Body of pancreas (tissue), 4 donors: Measurements from ENCODE around the gene ATP8A2. TPM values are rescaled to one million over a fixed set of nuclear protein-coding genes. Genes with fewer than 3 reads are reported as not detected.

Experiments used
- ATAC-seq: fragments of 150-250 bp; one replicate; pipeline ENCODE4 v1.9.1; 2016
- DNase-seq, 4 donors: peaks; one replicate each; pipeline ENCODE4 v3.0.0-alpha.2; 2019
- H3K27ac ChIP-seq, 4 donors: fragments of 200-600 bp; sonication (generic); 1 replicate in 3 of 4; 2 replicates in 1 of 4; pipeline versions ENCODE4 v1.5.1 to v1.6.1; 2016 to 2019; ENCODE audit warnings: mild to moderate bottlenecking in 1 of 4, mixed read lengths in 1 of 4, moderate library complexity in 1 of 4
- H3K27me3 ChIP-seq, 2 donors: fragments of 200-600 bp; sonication (generic); one replicate each; pipeline ENCODE4 v1.6.0; 2016; ENCODE audit warnings: mild to moderate bottlenecking in 1 of 2
- H3K36me3 ChIP-seq, 2 donors: fragments of 200-600 bp; sonication (generic); replicated peaks in 1 of 2; 2 replicates each; pipeline ENCODE4 v1.5.1; 2016; ENCODE audit warnings: low read depth in 2 of 2; ENCODE audit not compliant: insufficient read depth in 1 of 2
- H3K4me1 ChIP-seq: fragments of 200-600 bp; sonication (generic); one replicate; pipeline ENCODE4 v1.6.0; 2016
- H3K4me3 ChIP-seq, 2 donors: fragments of 200-600 bp; sonication (generic); 1 replicate in 1 of 2; 2 replicates in 1 of 2; pipeline ENCODE4 v1.5.1; 2016 to 2019
- H3K9me3 ChIP-seq, 3 donors: fragments of 200-600 bp; sonication (generic); 1 replicate in 2 of 3; 2 replicates in 1 of 3; pipeline ENCODE4 v1.5.1; 2016
- CTCF ChIP-seq, 7 experiments: fragments of 450-650 bp in 4 of 7; fragments of 200-600 bp in 3 of 7; sonication (generic) in 3 of 7; IDR thresholded peaks; one replicate each; pipeline ENCODE4 v1.5.1; 2016 to 2019; ENCODE audit warnings: antibody characterized with exemption in 7 of 7
- POLR2A ChIP-seq, 3 donors: fragments of 450-650 bp; IDR thresholded peaks; one replicate each; pipeline ENCODE4 v1.6.1; 2016; ENCODE audit warnings: antibody characterized with exemption in 3 of 3, mild to moderate bottlenecking in 2 of 3
- WGBS, 2 donors: methylation state at CpG; one replicate each; pipeline ENCODE4 v1.1.5; 2017; 5-methylcytosine and 5-hydroxymethylcytosine counted together
- intact Hi-C: fragments of 100-400 bp; cut with DNase I; formaldehyde crosslinking; loops from one replicate; pipeline ENCODE4 v1.15.1; 2023
- total RNA-seq, 2 donors: library from RNA; depleted of rRNA; stranded (reverse); fragments of >200 nt; gene quantifications; one replicate each; pipeline ENCODE4 v1.1.0, GENCODE V29; 2016

ATP8A2 gene
- total RNA-seq, 2 donors from 2014 or later: under 0.01 TPM; not detected in 1

- Histone ChIP-seq H3K4me1 (peaks cover 3% of the 10 kb centered on the region), H3K27me3 (peaks cover 0 to 6% of the 10 kb centered on the region in 2 donors)
- DNase-seq: no peak
These were observed 97.4 kb downstream of the ATP8A2 start for GRCh38 chr13:25469169-25469525.

GRCh38 chr13:25473864-25474263 is 102.1 kb downstream of the ATP8A2 start:
- WGBS, 2 donors: 21 to 49% methylated on average over 2 of the region's 2 CpGs
- intact Hi-C loops: no loop called here
- Histone ChIP-seq H3K27me3 (peaks cover 0 to 6% of the 10 kb centered on the region in 2 donors), H3K4me1 (peaks cover 2% of the 10 kb centered on the region), H3K36me3 (no peaks in the 10 kb centered on the region), H3K4me3 (no peak overlapping the region), H3K9me3 (no peaks in the 10 kb centered on the region), H3K27ac (no peak overlapping the region)
- no peak for ATAC-seq
- no peak for DNase-seq
- no peak for TF ChIP-seq CTCF (IDR thresholded peaks at IDR 0.05)
- no peak for TF ChIP-seq POLR2A (IDR thresholded peaks at IDR 0.05)

More at GRCh38 chr13:25469169-25469525, 97.4 kb downstream of the ATP8A2 start:
- intact Hi-C loops: no loop called here
- Histone ChIP-seq H3K4me3 (no peak overlapping the region), H3K36me3 (no peaks in the 10 kb centered on the region), H3K9me3 (no peaks in the 10 kb centered on the region), H3K27ac (no peak overlapping the region)
- ATAC-seq: no peak
- TF ChIP-seq POLR2A (IDR thresholded peaks at IDR 0.05) (no peak), CTCF (IDR thresholded peaks at IDR 0.05) (no peak)
- WGBS, 2 donors: 5 to 12% methylated on average over 9 to 20 of the region's 20 CpGs

- no peak overlapping the region for H3K27ac ChIP-seq
- WGBS, 2 donors: 20 to 28% methylated on average over 1 of the region's 1 CpG
- ATAC-seq: no peak
These were observed 106.4 kb downstream of the ATP8A2 start for GRCh38 chr13:25478186-25478585.

GRCh38 chr13:25489238-25489637 is 117.5 kb downstream of the ATP8A2 start:
- DNase-seq: no peak
- intact Hi-C loops: no loop called here
- H3K4me3 ChIP-seq: no peak overlapping the region
- H3K36me3 ChIP-seq: no peaks in the 10 kb centered on the region
- TF ChIP-seq POLR2A (IDR thresholded peaks at IDR 0.05) (no peak), CTCF (IDR thresholded peaks at IDR 0.05) (no peak)
- no peak overlapping the region for H3K27ac ChIP-seq
- H3K27me3 ChIP-seq: no peaks in the 10 kb centered on the region
- H3K9me3 ChIP-seq: no peaks in the 10 kb centered on the region
- no peak for ATAC-seq
- no peaks in the 10 kb centered on the region for H3K4me1 ChIP-seq
- WGBS, 2 donors: 28 to 36% methylated on average over 12 of the region's 12 CpGs

More at GRCh38 chr13:25478186-25478585, 106.4 kb downstream of the ATP8A2 start:
- no peaks in the 10 kb centered on the region for H3K36me3 ChIP-seq
- H3K9me3 ChIP-seq: no peaks in the 10 kb centered on the region
- no peak for DNase-seq
- intact Hi-C loops: no loop called here
- H3K4me3 ChIP-seq: no peak overlapping the region
- TF ChIP-seq CTCF (IDR thresholded peaks at IDR 0.05): no peak
- no peak for TF ChIP-seq POLR2A (IDR thresholded peaks at IDR 0.05)
- no peaks in the 10 kb centered on the region for H3K27me3 ChIP-seq
- no peaks in the 10 kb centered on the region for H3K4me1 ChIP-seq

- intact Hi-C loops: no loop called here
- H3K4me1 ChIP-seq: no peaks in the 10 kb centered on the region
- H3K27me3 ChIP-seq: no peaks in the 10 kb centered on the region
- ATAC-seq (no peak), DNase-seq (no peak)
- H3K27ac ChIP-seq: no peak overlapping the region
- H3K4me3 ChIP-seq: no peak overlapping the region
- no peaks in the 10 kb centered on the region for H3K9me3 ChIP-seq
- no peak for TF ChIP-seq CTCF (IDR thresholded peaks at IDR 0.05)
- no peak for TF ChIP-seq POLR2A (IDR thresholded peaks at IDR 0.05)
- WGBS, 2 donors: 54 to 60% methylated on average over 9 of the region's 9 CpGs
- H3K36me3 ChIP-seq: no peaks in the 10 kb centered on the region
These were observed 118.5 kb downstream of the ATP8A2 start for GRCh38 chr13:25490236-25490635.
